GM18511 (cell line): ENCODE data around the gene TCF12.

Experiments used
- ATAC-seq: cut with Tn5 transposase; IDR thresholded peaks from one replicate; pipeline ENCODE4 v1.9.1; 2021; ENCODE audit warnings: mild to moderate bottlenecking, moderate library complexity; ENCODE audit not compliant: unreplicated experiment

The TCF12 gene

GRCh38 chr15:57284535-57284934 is 366.1 kb downstream of the TCF12 start:
- peak; percentile 69 for ATAC-seq

- peak; percentile 56 for ATAC-seq
These were observed 366.9 kb downstream of the TCF12 start for GRCh38 chr15:57285386-57285785.

DNA sequence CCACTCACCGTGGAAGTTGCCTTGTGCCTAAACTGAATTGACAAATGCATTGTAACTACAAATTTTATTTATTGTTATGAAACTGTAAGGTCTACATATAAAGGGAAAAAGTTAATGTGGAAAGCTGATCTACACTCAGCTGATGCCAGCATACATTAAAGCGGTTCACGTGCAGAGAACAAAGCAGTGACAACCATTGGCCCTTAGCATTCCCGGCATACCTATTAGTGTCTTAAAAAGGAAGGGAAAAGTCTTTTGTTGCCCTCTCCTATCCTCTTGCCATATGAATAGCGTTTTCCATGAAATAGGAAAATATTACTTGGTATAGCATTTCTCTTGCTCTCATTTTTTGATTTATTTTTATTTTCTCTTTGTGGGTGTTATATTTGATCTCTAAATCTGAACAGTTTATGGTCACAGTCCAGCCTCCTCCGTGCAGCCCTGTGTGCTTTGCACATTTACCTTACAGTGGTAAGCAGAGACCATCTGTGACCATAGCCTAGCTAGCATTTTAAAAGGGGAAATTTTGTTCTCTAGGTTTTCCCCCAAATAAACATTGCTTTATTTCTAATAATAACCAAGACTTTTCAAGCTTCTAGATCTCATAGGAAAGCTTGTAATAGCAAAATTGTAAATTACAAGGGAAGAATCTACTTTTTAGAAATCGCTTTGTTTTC is 368.1 kb downstream of the TCF12 start:
- no peak for ATAC-seq

- no peak for ATAC-seq
These were observed 368.7 kb downstream of the TCF12 start for GRCh38 chr15:57287123-57287521.

DNA sequence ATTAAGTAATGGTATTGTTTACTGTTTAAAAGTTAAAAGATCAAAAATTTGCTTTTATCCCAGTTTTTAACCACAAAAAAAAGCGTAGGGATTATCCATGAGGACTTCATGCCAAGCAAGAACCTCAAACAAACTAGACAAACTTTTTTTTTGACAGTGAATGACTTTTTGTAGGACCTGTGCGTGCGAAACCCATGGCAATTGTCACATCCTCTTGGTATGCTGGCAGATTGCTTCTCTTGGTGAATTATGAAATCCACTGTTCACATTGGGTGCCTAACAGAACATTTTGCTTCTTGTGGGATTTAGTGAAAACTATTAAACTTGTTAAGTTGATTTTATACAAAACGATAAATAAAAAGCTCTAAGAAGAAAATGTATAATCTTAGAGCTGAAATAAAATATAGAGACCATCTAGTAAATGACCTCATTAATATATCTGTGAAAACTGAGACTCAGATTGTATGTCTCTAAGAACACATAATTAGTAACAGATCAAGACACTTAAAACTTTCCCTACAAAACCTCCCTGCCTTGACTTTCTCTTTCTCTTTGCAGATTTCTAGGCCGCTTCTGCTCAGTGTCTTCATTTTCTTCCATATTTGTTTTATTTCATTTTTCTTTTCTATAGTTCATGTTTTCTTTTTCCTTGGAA is 370.6 kb downstream of the TCF12 start:
- no peak for ATAC-seq

- no peak for ATAC-seq
These were observed 371.7 kb downstream of the TCF12 start for GRCh38 chr15:57290187-57290586.

DNA sequence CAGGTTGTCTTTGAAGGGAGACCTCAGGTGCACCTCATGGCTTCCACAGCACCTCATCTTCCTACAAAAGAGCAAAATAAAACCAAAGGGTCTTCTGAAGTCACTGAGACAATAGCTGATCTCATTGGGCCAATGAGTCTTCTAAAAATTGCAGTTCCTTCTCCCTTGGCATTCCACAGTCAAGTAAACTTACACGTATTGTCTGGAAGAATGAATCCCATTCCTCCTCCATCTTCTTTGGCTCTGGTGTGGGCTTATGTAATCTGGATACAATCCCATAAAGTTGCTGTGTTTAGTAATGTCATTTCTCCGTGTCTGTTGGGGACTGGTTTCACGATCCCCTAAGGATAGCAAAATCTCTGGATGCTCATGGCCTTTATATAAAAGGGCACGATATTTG is 372.4 kb downstream of the TCF12 start:
- no peak for ATAC-seq

GRCh38 chr15:57296473-57297162 is 378.2 kb downstream of the TCF12 start:
- ATAC-seq: no peak

GRCh38 chr15:57297163-57297593 is 378.7 kb downstream of the TCF12 start:
- ATAC-seq: no peak

- ATAC-seq: no peak
These were observed 379.2 kb downstream of the TCF12 start for GRCh38 chr15:57297630-57298029.

- no peak for ATAC-seq
These were observed 379.8 kb downstream of the TCF12 start for GRCh38 chr15:57298204-57298603.

DNA sequence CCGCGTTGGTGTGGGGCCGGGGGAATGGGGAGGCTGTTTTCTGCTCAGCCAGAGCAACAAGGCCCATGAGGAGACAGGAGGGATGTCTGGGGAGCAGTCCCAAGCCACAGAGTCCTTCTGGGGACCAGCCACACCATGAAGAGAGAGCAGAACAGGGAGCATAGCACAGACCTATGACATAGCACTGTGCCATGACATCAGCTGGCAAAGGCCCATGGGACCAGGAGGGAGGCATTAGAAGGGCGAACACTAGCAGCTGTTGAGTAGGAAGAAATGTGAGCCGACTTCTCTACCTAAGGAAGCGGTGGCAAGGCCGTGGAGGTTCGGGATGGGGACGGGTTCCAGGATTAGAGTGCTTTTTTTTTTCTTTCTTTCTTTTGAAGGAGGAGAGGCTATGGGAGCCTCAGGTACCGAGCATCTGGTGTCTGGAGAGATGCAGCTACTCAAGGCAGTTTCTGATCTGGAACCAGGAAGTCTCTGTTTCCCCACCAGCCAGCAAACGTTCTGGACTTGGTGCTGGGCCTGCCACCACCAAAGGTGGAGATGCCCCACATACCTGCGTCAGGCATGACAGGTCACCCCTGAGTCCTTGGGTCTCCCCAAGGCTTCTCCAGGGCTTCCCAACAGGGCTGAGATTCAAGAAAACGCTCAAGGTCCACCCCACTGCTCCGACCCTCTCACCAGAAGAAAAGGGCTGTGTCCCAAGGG is 380.6 kb downstream of the TCF12 start:
- ATAC-seq: no peak

DNA sequence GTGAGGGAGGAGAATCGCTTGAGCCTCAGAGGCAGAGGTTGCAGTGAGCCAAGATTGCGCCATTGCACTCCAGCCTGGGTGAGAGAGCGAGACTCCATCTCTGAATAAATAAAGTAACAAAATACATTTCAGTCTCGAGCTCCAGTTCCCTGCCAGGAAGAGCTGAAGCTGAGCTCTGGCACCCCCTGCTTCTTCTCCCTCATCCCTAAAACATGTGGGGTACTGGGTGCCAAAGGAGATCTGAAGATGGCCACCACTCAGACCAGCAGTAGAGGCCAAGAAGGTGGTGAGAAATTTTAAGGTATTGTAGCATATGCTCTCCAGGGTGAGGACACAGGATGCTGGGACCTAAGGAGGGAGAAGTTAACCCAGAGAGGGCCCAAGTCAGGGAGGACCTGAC is 382.9 kb downstream of the TCF12 start:
- ATAC-seq: no peak

DNA sequence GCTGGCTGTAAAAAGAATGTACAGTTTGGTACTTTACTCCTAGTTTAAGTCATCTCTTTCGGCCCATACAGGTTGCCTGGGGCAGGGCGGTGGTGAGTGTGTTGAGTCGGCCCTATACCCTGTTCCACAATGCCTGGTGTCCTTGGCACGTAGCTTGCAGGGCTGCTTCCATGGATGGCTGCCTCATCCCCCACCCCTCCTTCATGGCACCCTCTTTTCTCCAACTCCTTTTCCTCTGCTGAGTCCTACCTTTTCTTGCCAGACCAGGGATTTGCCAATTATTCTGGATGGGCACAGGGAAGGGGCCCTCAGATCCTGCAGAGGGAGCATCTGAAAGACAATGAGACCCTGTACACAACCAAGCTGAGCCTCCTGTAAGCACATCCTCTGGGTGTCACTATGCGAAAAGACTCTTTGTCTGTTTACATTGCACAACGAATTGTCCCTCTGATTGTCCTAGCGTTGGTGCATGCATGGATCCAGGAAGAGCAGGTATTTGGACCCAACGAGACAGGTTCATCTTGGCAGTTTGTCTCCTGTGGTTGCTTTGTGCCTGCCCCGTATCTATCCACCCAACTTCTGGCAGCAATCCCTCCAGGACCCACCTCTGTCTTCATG is 384.3 kb downstream of the TCF12 start:
- no peak for ATAC-seq

DNA sequence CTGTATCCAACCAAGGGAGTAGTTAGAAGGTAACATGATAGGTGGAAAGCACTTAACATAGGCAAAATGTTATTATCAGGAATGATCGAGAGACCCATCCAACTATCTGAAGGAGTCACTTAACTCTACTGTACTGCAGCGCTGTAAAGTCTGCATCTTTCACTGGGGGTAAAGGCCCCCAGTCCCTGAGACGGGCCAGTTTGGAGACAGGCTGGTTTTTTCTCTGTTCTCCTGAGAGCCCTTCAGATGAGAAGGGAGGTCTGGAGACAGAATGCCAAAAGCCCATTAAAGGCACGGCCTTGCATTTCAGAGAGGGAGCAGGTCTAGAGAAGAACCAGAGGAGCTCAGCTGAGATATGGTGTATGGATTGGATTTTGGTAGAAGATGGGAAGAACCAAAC is 386.6 kb downstream of the TCF12 start:
- no peak for ATAC-seq

GRCh38 chr15:57306161-57306943 is 387.9 kb downstream of the TCF12 start:
- peak; percentile 85 for ATAC-seq

DNA sequence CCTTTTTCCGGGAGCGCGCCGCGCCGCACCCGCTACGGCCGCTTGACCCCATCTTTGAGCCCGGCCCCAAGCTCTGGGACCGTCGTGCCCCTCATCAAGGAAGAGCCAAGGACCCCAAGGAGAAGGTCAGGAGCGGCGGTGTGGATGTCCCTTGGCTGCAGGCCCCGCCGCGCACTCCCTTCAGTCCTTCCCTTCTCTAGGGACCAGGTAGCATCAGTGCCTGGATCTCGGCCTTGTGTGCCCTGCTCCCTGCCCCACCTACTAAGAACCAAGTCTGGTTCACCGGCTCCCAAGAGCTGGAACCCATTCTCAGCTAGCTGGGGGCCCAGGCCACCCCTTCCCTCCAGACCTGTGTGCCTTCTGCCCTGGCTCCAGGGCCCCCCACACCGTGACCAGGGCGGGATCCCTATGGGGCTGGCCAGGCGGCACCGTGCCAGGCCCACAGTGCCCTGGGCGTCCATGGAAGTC is 388.5 kb downstream of the TCF12 start:
- no peak for ATAC-seq

DNA sequence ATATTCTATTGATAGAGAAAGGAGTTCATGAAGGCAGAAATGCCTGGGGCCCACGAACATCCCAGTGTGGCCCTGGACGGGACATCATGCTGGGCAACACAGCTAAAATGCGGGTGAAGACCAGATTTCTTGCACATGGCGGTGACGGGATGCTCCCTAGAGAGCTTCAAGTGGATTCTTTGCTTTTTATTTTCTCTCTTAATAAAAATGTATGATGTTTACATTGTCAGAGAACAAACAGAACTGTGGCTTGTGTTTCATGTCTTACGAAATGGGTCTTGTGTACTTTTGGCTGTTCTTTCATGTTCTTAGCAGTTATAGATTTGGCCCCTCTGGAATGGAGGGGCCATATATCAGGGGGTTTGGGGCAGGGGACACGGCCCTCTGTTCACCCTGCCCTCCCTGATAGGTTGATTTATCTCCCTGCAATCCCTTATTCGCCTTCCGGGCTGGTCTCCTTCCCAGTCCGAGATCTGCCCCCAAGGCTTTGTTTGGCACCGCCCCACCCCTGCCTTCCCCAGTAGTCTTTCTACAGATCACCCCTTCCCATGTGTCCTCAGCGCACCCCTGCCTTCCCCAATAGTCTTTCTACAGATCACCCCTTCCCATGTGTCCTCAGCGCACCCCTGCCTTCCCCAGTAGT is 389.2 kb downstream of the TCF12 start:
- no peak for ATAC-seq

GRCh38 chr15:57308170-57308545 is 389.7 kb downstream of the TCF12 start:
- no peak for ATAC-seq
